GM18505 (cell line): Measurements from ENCODE around the gene CEP112.
"Not testable (repeated sequence)": the region's sequence is repeated elsewhere in the genome, so short reads cannot be mapped to it uniquely, and the experiment has no call there.

ENCODE experiments used
- ATAC-seq: cut with Tn5 transposase; IDR thresholded peaks from one replicate; pipeline ENCODE4 v1.9.1; 2021; ENCODE audit not compliant: unreplicated experiment
- POLR2A ChIP-seq: IDR thresholded peaks from 4 replicates; pipeline ENCODE4 v1.6.1; 2011; ENCODE audit warnings: borderline replicate concordance; ENCODE audit not compliant: insufficient read depth, insufficient read length; ENCODE audit errors: extremely low read depth

CEP112 gene

DNA sequence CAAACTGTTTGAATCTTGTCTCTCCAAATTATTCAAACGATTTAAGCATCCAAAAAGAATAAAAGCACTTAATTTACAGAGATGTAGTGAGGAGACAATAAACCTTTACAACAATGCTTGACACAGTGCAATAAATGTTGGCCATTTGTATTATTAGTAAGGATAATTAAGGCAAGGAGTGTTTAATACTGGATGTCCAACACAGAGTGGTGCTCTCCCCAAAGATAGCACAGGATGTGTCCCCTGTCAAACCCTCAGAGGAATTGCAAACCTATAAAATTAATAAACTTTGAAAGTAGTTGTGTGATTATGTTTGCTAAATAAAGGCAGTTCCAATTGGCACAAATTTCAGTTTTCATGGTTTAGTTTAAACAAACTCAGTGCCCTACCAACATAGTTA lies 377.5 kb downstream of the CEP112 start:
- ATAC-seq = no peak
- no peak for TF ChIP-seq POLR2A

DNA sequence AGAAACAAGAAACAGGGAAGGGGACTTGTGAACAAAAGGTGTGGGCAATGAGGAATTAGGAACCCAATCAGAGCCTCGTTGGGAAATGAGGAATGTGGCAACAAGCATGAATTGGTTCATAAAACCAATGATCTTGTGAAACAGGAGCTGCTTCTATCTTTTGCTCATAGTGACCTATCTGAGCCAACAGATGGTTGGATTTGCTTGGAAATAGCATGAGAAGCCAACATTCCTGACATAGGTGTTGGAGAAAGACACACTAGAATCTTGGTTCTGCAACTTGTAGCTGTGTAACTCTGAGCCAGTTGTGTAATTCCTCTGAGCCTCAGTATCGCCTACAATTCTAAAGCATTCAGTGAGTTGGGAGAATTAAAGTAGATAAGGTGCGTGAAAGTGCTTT lies 378.6 kb downstream of the CEP112 start:
- no peak for TF ChIP-seq POLR2A
- no peak for ATAC-seq

DNA sequence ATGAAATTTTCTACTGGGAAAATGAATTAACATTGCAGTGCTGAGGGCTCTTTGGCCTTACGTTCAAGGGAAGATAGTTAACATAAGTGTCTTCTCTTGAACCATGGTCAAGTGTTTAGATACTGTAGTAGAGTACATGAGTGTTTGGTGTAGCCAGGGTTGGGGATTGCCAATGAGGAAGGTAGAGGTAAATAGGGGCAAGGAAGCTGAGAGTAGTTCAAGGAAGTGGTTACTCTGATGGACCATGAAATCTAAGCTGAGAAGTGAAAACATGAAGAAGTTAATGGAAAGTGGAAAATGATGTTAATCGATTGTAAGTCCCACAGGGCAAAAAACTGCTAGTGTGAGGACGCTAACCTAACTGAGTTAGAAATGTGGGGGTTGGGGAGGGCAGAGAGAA lies 380.9 kb downstream of the CEP112 start:
- no peak for TF ChIP-seq POLR2A
- no peak for ATAC-seq

DNA sequence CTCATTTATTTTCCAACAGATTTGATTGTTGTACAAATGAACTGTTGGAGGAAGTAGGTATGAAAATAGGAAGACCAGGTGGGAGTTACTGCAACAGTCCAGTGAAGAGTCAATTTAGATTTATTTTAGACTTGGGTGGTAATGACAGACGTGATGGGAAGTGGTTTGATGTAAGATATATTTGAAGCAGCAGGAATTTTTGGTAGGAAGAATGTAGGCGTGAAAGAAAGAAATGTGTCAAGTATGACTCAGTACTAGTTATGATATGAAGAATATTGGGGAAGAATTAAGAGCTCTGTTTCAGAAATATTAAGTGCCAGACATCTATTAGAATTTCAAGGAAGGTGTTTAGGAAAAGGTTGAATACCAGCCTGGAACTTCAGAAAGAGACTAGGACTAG lies 382.6 kb downstream of the CEP112 start:
- TF ChIP-seq POLR2A = no peak
- no peak for ATAC-seq

DNA sequence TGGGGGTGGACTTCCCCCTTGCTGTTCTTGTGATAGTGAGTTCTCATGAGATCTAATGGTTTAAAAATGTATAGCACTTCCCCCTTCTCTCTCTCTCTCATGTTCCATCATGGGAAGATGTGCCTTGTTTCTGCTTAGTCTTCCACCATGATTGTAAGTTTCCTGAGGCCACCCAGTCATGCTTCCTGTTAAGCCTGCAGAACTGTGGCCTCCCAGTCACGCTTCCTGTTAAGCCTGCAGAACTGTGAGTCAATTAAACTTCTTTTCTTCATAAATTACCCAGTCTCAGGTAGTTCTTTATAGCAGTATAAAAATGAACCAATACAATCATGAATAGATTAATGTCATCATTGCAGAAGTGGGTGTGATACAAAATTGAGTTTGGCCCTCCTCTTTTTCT lies 383.4 kb downstream of the CEP112 start:
- not testable (repeated sequence) for ATAC-seq

DNA sequence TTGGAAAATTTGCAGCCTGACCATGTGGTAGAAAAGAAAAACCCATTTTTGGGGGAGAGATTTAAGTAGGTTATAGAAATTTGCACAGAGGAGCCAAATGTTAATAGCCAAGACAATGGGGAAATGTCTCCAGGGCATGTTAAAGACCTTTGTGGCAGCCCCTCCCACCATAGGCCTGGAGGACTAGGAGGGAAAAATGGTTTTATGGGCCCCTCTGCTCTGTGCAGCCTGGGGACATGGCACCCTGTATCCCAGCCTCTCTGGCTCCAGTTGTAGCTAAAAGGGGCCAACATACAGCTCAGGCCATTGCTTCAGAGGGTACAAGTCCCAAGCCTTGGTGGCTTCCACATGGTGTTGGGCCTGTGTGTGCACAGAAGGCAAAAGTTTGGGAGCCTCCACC lies 384.6 kb downstream of the CEP112 start:
- ATAC-seq = no peak
- TF ChIP-seq POLR2A = no peak

DNA sequence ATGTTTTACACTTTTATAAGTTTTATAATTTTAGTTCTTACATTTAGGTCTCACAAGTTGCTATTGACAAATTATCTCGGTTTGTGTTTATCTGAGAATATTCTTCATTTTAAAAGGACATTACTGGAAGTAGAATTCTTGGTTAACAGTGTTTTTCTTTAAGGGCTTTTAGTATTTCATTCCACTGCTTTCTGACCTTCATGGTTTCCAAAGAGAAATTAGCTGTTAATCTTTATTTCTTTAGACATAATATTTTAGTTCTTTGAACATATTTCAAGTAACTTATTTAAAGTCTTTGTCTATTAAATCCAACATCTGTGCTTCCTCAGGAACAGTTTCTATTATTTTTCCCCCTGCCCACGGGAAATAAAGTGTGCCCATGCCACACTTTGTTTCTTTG lies 390.4 kb downstream of the CEP112 start:
- no peak for ATAC-seq
- TF ChIP-seq POLR2A = no peak

DNA sequence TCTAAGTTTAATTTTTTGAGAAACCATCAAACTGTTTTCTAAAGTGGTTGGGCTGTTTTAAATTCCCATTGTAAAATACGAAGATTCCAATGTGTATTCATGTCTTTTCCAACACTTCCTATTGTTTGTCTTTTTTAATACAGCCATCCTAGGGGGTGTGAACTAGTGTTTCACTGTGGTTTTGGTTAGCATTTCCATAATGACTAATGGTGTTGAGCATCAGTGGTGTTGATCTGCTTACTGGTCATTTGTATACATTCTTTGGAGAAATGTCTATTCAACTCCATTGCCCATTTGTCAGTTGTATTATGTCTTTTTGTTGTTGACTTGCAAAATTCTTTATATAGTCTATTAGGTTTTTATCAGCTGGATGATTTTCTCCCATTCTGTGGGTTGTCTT lies 391.3 kb downstream of the CEP112 start:
- TF ChIP-seq POLR2A = no peak
- no peak for ATAC-seq

DNA sequence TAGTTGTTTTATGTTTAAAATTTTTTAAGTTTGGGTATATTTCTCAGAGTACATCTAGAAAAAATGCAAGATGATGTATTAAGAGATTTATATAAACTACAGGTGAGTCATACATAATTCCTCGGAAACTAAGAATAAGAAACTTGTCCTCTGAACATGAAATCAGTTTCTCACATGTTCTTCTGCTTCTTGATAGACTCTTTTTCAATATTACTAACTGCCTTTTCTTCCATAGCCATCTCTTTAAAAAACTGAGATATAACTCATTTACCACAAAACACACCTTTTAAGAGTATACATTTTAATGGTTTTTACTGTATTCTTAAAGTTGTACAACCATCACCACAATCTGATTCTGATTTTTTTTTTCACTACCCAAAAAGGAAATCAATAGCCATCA lies 392.1 kb downstream of the CEP112 start:
- no peak for ATAC-seq
- no peak for TF ChIP-seq POLR2A

DNA sequence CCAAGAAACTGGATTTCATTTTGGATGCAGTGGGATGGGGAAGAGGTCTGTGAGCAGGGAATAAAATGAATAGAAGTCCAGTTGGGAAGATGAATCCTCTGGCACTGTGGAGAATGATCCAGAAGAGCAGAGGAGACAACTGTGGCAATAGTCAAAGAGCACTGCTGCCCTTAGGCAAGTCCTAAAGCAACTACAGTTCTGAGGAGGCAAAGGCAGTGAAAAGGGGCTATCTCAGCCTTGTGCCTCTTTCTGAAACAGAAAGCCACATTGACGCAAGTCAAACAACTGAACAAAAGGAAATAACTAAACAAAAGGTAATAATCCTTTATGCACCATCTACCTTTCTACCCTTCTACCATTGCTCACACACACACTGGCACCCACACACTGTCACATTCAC lies 392.5 kb downstream of the CEP112 start:
- no peak for TF ChIP-seq POLR2A
- no peak for ATAC-seq

DNA sequence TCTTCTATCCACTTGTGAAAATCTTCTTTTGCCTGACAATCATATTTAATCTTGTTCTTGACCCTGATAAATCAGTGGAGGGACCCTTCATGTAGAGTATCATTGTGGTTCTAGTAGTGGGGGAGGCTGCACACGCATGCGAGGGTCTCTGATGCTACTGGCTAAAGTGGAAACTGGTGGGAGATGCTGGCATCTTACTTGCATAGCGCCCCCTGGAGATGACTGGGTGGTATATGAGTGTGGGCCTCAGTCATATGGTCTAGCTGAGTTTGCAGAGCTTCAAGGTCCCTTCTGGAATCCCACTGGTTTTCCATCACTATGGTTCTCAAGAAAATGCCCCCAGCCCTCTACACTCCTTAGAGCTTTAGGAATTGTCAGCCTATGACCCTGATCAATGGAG lies 394.1 kb downstream of the CEP112 start:
- no peak for TF ChIP-seq POLR2A
- ATAC-seq = no peak

DNA sequence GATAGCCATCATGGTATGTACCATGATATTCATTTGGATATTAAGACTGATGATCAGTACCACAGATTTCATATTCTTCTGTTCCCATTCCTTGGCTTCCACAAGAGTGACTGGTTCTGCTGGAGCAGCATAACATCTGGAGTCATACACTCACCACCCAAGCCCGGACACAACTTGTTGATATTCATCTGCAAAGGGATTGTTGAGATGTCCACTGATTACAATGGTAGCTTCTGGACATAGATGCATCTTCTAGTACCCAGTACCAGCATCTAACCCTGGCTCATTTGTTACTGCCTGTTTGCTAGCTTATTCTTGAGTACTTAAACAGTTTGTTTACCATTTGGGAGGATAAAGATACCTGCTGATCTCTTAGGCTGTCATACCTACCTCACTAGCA lies 394.8 kb downstream of the CEP112 start:
- no peak for TF ChIP-seq POLR2A

DNA sequence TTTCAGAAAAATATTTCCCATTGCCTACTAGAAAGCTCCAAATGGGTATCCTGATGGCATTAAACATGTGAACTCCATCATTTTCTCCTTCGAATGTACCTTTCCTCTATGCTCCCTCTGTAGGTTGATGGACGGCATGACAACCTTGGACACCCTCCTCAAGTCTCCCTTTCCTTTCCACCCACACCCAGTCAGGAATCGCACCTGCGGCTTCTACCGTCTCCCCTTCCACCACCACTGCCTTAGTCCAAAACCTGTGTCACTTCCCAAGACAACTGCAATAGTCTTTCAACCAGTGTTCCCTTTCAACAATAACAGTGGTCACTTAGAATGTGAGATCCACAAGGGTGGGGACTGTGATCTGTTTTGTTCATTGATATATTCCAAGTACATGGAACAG lies 397.4 kb downstream of the CEP112 start:
- no peak for TF ChIP-seq POLR2A
- no peak for ATAC-seq

More for the DNA sequence above, 394.8 kb downstream of the CEP112 start:
- ATAC-seq = no peak

DNA sequence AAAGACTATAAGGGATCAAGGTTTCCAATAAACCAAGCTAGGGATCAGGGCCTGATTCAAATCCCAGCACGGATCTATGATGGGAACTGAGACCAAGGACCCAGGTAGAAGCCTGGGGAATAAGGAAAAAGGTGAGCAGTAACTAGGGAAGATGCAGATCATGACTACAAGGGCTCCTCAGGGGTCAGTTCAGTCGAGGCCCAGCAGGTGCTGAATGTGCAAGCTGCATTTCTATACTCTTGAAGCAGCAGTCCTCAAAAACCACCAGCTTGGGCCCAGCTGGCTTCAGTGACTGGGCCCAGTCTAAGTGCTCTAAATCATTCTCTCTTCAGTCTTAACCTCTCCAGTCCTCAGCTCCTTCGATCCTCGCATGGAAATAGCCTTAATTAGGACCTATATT lies 401.7 kb downstream of the CEP112 start:
- no peak for ATAC-seq
- TF ChIP-seq POLR2A = no peak

DNA sequence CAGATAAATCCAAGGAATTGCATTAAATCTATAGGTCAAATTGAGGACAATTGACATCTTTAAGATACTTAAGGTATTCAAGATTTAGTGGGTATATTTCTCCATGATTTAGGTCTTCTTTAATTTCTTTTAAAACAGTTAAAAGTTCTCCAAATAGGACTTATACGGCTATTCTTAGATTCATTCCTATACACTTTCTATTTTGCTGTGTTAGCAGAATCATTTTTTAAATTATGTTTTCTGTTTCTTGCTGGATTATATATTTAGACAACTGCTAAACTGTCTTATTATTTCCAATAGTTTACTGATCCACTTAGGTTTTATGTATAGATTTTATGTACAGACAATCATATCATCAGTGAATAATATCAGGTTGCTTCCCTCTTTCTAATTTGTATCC lies 404.4 kb downstream of the CEP112 start:
- no peak for ATAC-seq
- TF ChIP-seq POLR2A = no peak
